H54 (cell line): ENCODE measurements around the gene AQP2.

Source experiments
- DNase-seq: peaks from one replicate; pipeline ENCODE4 v3.0.0; 2011; ENCODE audit warnings: low spot score, mixed read lengths; ENCODE audit not compliant: insufficient read length
- FAIRE-seq: peaks from 3 replicates; lab custom pipeline; 2011; peaks lifted over from hg19 to GRCh38; lab: Jason Lieb, UNC
- POLR2A ChIP-seq: IDR thresholded peaks from 2 replicates; pipeline ENCODE4 v1.6.1; 2011; ENCODE audit warnings: low read depth, mild to moderate bottlenecking, low read length

Gene AQP2

GRCh38 chr12:50006754-50007442 is 56.4 kb downstream of the AQP2 start:
- peak; percentile 66 for FAIRE-seq
- TF ChIP-seq POLR2A, result no peak
- DNase-seq, result no peak
